HepG2 (cell line): ENCODE results near the gene PLEKHG5. TPM values are rescaled to one million over a fixed set of nuclear protein-coding genes. Genes with fewer than 3 reads are reported as not detected.

Experiments
- ATAC-seq: fragments of 200-7000 bp; cut with Tn5 transposase; 3 replicates; pipeline ENCODE4 v1.9.1; 2020; ENCODE audit warnings: mild to moderate bottlenecking, moderate library complexity
- BruUV-seq: library from RNA; stranded (reverse); fragments of 400-500 nt; replicated peaks from 2 replicates; lab custom pipeline; 2021; lab: Mats Ljungman, UMichigan
- CTCF ChIA-PET: fragments of 300-600 bp; formaldehyde crosslinking; extraction: SDS; loops from one replicate; lab custom pipeline; 2021; ENCODE audit warnings: low total read pairs, inconsistent platforms, low intra/inter-chr PET ratio; lab: Yijun Ruan, JAX
- POLR2A ChIA-PET: fragments of 350-600 bp; sonication (Branson Sonifier 250); formaldehyde crosslinking; loops from one replicate; lab custom pipeline; 2020; ENCODE audit warnings: antibody characterized with exemption, inconsistent platforms; lab: Yijun Ruan, JAX
- DNase-seq: peaks from one replicate; pipeline ENCODE4 v3.0.0-alpha.2; 2015; ENCODE audit warnings: low spot score
- FAIRE-seq: peaks from 3 replicates; lab custom pipeline; 2011; peaks lifted over from hg19 to GRCh38; lab: Jason Lieb, UNC
- H2AFZ ChIP-seq: one replicate; pipeline ENCODE4 v1.6.1; 2011; ENCODE audit warnings: low read length, inconsistent platforms
- H3K27ac ChIP-seq: fragments of 300-600 bp; 3 replicates; pipeline ENCODE4 v1.8.0; 2011; ENCODE audit warnings: mixed run types, mild to moderate bottlenecking, mixed read lengths, low read length, inconsistent platforms; ENCODE audit not compliant: insufficient read depth; ENCODE audit errors: extremely low read length
- H3K27me3 ChIP-seq, 2 experiments: fragments of 200-600 bp in 1 of 2; 2 replicates in 1 of 2; 3 replicates in 1 of 2; pipeline versions ENCODE4 v1.6.0 to v1.8.0; 2011; ENCODE audit warnings: low read length in 2 of 2, mild to moderate bottlenecking in 2 of 2, moderate library complexity in 2 of 2, inconsistent platforms in 1 of 2; ENCODE audit not compliant: insufficient read depth in 2 of 2, control insufficient read depth in 1 of 2
- H3K36me3 ChIP-seq, 2 experiments: fragments of 200-600 bp in 1 of 2; replicated peaks in 1 of 2; 2 replicates in 1 of 2; 3 replicates in 1 of 2; pipeline versions ENCODE4 v1.5.1 to v1.8.0; 2011; ENCODE audit warnings: low read length in 2 of 2, inconsistent platforms in 1 of 2; ENCODE audit not compliant: insufficient read depth in 2 of 2, control insufficient read depth in 1 of 2
- H3K4me1 ChIP-seq: 2 replicates; pipeline ENCODE4 v1.5.1; 2012; ENCODE audit warnings: low read length, inconsistent platforms; ENCODE audit not compliant: insufficient read depth
- H3K4me2 ChIP-seq: 2 replicates; pipeline ENCODE4 v1.6.0; 2011; ENCODE audit warnings: low read depth, low read length, inconsistent platforms
- H3K4me3 ChIP-seq, 3 experiments: fragments of 200-600 bp in 1 of 3; sonication (generic), shearing (Covaris generic) in 1 of 3; replicated peaks in 1 of 3; 2 replicates each; pipeline ENCODE4 v1.5.1; 2011 to 2016; ENCODE audit warnings: low read length in 3 of 3, inconsistent platforms in 2 of 3, low read depth in 2 of 3, mild to moderate bottlenecking in 2 of 3, control low read depth in 1 of 3, mixed read lengths in 1 of 3; ENCODE audit not compliant: insufficient read depth in 1 of 3
- H3K79me2 ChIP-seq: one replicate; pipeline ENCODE4 v1.6.1; 2011; ENCODE audit warnings: low read length, inconsistent platforms; ENCODE audit not compliant: insufficient read depth
- H3K9ac ChIP-seq: 2 replicates; pipeline ENCODE4 v1.6.0; 2011; ENCODE audit warnings: mild to moderate bottlenecking, low read depth, low read length, inconsistent platforms; ENCODE audit not compliant: insufficient read depth
- H3K9me3 ChIP-seq: 2 replicates; pipeline ENCODE4 v1.5.1; 2012; ENCODE audit warnings: mild to moderate bottlenecking, low read length
- H4K20me1 ChIP-seq: 2 replicates; pipeline ENCODE4 v1.6.0; 2011; ENCODE audit warnings: inconsistent platforms, mild to moderate bottlenecking, low read length, moderate library complexity; ENCODE audit not compliant: insufficient read depth
- AGO2 ChIP-seq: fragments of 200-400 bp; formaldehyde crosslinking; optimal IDR thresholded peaks from 2 replicates; pipeline ENCODE3; 2017; ENCODE audit warnings: mild to moderate bottlenecking, low read depth, low read length, moderate library complexity
- SMYD3 ChIP-seq: sonication (generic); formaldehyde crosslinking; IDR thresholded peaks from 2 replicates; pipeline ENCODE4 v1.8.1; 2023; ENCODE audit warnings: mild to moderate bottlenecking, missing genetic modification reagents
- TCF7L2 ChIP-seq: IDR thresholded peaks from 2 replicates; pipeline ENCODE4 v1.6.1; 2011; ENCODE audit warnings: mild to moderate bottlenecking, low read depth, low read length, moderate library complexity
- XRCC5 ChIP-seq: fragments of 200-400 bp; formaldehyde crosslinking; optimal IDR thresholded peaks from 2 replicates; pipeline ENCODE3; 2017; ENCODE audit warnings: mild to moderate bottlenecking, low read length
- ZNF124 ChIP-seq: sonication (generic); formaldehyde crosslinking; IDR thresholded peaks from 2 replicates; pipeline ENCODE4 v1.4.0; 2020; ENCODE audit warnings: missing genetic modification reagents
- ZNF160 ChIP-seq: sonication (generic); formaldehyde crosslinking; IDR thresholded peaks from 2 replicates; pipeline ENCODE4 v1.8.0; 2022; ENCODE audit warnings: mild to moderate bottlenecking, inconsistent platforms, missing genetic modification reagents
- ZNF263 ChIP-seq: sonication (generic); formaldehyde crosslinking; IDR thresholded peaks from 2 replicates; pipeline ENCODE4 v1.4.0; 2020; ENCODE audit warnings: missing genetic modification reagents
- ZNF350 ChIP-seq: sonication (generic); formaldehyde crosslinking; IDR thresholded peaks from 2 replicates; pipeline ENCODE4 v1.4.0; 2020; ENCODE audit warnings: mild to moderate bottlenecking, low read depth, missing genetic modification reagents, borderline replicate concordance
- ZNF713 ChIP-seq: sonication (generic); formaldehyde crosslinking; IDR thresholded peaks from 2 replicates; pipeline ENCODE4 v1.4.0; 2020; ENCODE audit warnings: mild to moderate bottlenecking, missing genetic modification reagents
- WGBS: methylation state at CpG from one replicate; pipeline ENCODE4 v1.1.6; 2017; ENCODE audit warnings: low lambda C conversion rate; 5-methylcytosine and 5-hydroxymethylcytosine counted together
- in situ Hi-C: cut with HindIII; loops from 2 replicates; pipeline ENCODE4 v1.10.0; 2017; ENCODE audit warnings: low pct_unique_long_range_greater_than_20kb; ENCODE audit not compliant: extremely low pct_ligation_motif_present
- intact Hi-C: fragments of 100-400 bp; cut with micrococcal nuclease; formaldehyde crosslinking; loops from one replicate; pipeline ENCODE4 v1.10.0; 2022; ENCODE audit not compliant: unreplicated experiment
- polyA plus RNA-seq, 8 experiments: library from polyadenylated mRNA; depleted of rRNA in 3 of 8; stranded (reverse) in 7 of 8; unstranded in 1 of 8; fragments of >200 nt; fragmentation: Illumina TruSeq in 4 of 8; extraction: Trizol in 4 of 8; gene quantifications; 2 replicates each; pipeline versions ENCODE4 v1.2.1 to v1.2.3, GENCODE V29; 2011 to 2016; ENCODE audit warnings: low read depth in 4 of 8, missing spikeins in 1 of 8, mixed read lengths in 1 of 8; ENCODE audit not compliant: insufficient read depth in 1 of 8
- total RNA-seq, 5 experiments: library from RNA; depleted of rRNA; stranded (reverse); fragments of >200 nt; fragmentation: Illumina TruSeq; extraction: Trizol; gene quantifications; 2 replicates each; pipeline ENCODE4 v1.2.3, GENCODE V29; 2016; ENCODE audit warnings: low read depth in 1 of 5
- TF ChIP-seq, protein P1 (sequence below): IDR thresholded peaks from 2 replicates; pipeline ENCODE4 v1.6.1; 2016; ENCODE audit warnings: control low read depth
- TF ChIP-seq, protein P2 (sequence below): sonication (generic); formaldehyde crosslinking; IDR thresholded peaks from 2 replicates; pipeline ENCODE4 v1.9.0; 2021; ENCODE audit warnings: missing genetic modification reagents, borderline replicate concordance

The PLEKHG5 gene
- total and polyA plus RNA-seq, 2 of the 13 experiments (the other 11 are each of a cell fraction or from before 2014, with no cell fraction given) = 1.9 to 3.5 TPM

DNA sequence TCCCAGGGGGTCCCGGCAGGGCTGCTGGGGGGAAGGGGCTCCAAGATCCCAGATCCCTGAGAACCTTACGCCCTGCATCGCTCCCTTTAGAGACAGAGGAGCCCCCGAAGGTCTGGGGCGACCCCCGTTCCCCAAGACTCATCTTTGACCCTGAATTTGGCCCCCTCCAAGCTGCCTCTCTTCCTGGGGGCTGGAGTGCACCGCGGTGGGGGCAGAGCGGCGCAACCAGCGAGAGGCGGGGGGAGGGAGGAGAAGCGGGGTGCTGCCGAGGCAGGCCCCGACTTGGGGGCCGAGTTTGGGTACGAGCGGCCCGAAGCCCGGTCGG, 5.4 kb upstream of the PLEKHG5 start:
- no peak overlapping the region for H2AFZ ChIP-seq
- ChIA-PET POLR2A (no interaction called here), CTCF (no interaction called here)
- H3K27me3 ChIP-seq = peaks cover 23 to 45% of the 10 kb centered on the region in 2 experiments; a peak in 4 of 5 replicates
- in situ Hi-C loops = loop anchor here (25.0 kb wide), 1 partner anchor 715 kb away; no protein-coding TSS in a partner anchor
- H3K4me2 ChIP-seq = peak overlapping the region; percentile 67
- intact Hi-C loops = no loop called here
- DNase-seq (no peak), FAIRE-seq (no peak), ATAC-seq (no peak)
- H3K36me3 ChIP-seq = no peaks in the 10 kb centered on the region
- H3K4me3 ChIP-seq = peak overlapping the region; percentile 32 to 58 (median 45); a peak in 3 of 6 replicates
- no peak overlapping the region; the same call in 1 of the 2 replicates for H3K9ac ChIP-seq
- 15% methylated on average over 5 of the region's 21 CpGs for WGBS
- no peak for TF ChIP-seq TCF7L2
- no peaks in the 10 kb centered on the region for H3K79me2 ChIP-seq
- H3K9me3 ChIP-seq = no peaks in the 10 kb centered on the region
- H3K4me1 ChIP-seq = peaks cover 43% of the 10 kb centered on the region
- H4K20me1 ChIP-seq = no peaks in the 10 kb centered on the region
- no peak overlapping the region for H3K27ac ChIP-seq
- no TSS peak for BruUV-seq

DNA sequence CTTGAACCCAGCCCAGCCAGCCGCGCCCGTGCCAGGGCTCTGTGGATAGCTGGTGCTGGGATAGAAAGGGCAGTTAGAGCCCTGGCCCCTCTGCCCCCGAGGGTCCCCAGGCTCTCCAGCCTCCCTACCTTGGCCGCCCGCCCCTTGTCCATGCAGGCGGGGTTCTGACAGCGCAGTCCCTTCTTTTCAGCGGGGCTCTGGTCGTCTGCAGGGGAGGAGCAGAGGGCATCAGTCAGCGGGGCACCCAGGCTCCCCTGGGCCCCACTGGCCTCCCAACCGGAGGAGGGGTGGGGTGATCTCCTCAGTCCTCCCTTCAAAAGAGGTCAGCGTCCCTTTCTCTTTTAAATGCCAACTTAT, 4.9 kb upstream of the PLEKHG5 start:
- H3K36me3 ChIP-seq = no peaks in the 10 kb centered on the region
- no peak overlapping the region for H2AFZ ChIP-seq
- in situ Hi-C loops (loop anchor here (25.0 kb wide), 1 partner anchor 716 kb away; no protein-coding TSS in a partner anchor), intact Hi-C loops (no loop called here)
- H3K4me2 ChIP-seq = peak overlapping the region; percentile 67
- FAIRE-seq = no peak
- no peak overlapping the region for H3K27ac ChIP-seq
- ChIA-PET POLR2A (no interaction called here), CTCF (no interaction called here)
- no peak for TF ChIP-seq ZNF160 (CRISPR knock-in tag)
- TF ChIP-seq XRCC5 = no peak
- no peak for TF ChIP-seq ZNF350 (CRISPR knock-in tag)
- TF ChIP-seq, protein P1, sequence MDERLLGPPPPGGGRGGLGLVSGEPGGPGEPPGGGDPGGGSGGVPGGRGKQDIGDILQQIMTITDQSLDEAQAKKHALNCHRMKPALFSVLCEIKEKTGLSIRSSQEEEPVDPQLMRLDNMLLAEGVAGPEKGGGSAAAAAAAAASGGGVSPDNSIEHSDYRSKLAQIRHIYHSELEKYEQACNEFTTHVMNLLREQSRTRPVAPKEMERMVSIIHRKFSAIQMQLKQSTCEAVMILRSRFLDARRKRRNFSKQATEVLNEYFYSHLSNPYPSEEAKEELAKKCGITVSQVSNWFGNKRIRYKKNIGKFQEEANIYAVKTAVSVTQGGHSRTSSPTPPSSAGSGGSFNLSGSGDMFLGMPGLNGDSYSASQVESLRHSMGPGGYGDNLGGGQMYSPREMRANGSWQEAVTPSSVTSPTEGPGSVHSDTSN (CRISPR knock-in tag) = no peak
- TF ChIP-seq AGO2 = peak; percentile 52
- no peak for TF ChIP-seq SMYD3 (CRISPR knock-in tag)
- TF ChIP-seq, protein P2, sequence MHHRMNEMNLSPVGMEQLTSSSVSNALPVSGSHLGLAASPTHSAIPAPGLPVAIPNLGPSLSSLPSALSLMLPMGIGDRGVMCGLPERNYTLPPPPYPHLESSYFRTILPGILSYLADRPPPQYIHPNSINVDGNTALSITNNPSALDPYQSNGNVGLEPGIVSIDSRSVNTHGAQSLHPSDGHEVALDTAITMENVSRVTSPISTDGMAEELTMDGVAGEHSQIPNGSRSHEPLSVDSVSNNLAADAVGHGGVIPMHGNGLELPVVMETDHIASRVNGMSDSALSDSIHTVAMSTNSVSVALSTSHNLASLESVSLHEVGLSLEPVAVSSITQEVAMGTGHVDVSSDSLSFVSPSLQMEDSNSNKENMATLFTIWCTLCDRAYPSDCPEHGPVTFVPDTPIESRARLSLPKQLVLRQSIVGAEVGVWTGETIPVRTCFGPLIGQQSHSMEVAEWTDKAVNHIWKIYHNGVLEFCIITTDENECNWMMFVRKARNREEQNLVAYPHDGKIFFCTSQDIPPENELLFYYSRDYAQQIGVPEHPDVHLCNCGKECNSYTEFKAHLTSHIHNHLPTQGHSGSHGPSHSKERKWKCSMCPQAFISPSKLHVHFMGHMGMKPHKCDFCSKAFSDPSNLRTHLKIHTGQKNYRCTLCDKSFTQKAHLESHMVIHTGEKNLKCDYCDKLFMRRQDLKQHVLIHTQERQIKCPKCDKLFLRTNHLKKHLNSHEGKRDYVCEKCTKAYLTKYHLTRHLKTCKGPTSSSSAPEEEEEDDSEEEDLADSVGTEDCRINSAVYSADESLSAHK = no peak
- TF ChIP-seq ZNF124 (CRISPR knock-in tag) = no peak
- TF ChIP-seq ZNF263 = peak; percentile 78
- TF ChIP-seq ZNF713 = no peak
- H4K20me1 ChIP-seq = no peaks in the 10 kb centered on the region
- no peak for DNase-seq
- WGBS = 34% methylated on average over 5 of the region's 13 CpGs
- H3K9me3 ChIP-seq = no peaks in the 10 kb centered on the region
- H3K4me3 ChIP-seq = peak overlapping the region in 1 of 3 experiments; percentile 58; a peak in 1 of 6 replicates
- no TSS peak for BruUV-seq
- no peak for ATAC-seq
- peaks cover 19 to 40% of the 10 kb centered on the region in 2 experiments; a peak in 4 of 5 replicates for H3K27me3 ChIP-seq
- H3K79me2 ChIP-seq = no peaks in the 10 kb centered on the region
- H3K9ac ChIP-seq = no peak overlapping the region
- H3K4me1 ChIP-seq = peaks cover 43% of the 10 kb centered on the region
